Osteoblast (primary cell): ENCODE results near the gene TMEM145. TPM values are rescaled to one million over a fixed set of nuclear protein-coding genes. Genes with fewer than 3 reads are reported as not detected.

Experiments
- DNase-seq: peaks from one replicate; pipeline ENCODE4 v3.0.0; 2011; ENCODE audit warnings: low spot score, mixed read lengths; ENCODE audit not compliant: insufficient read length; ENCODE audit errors: missing footprints
- H2AFZ ChIP-seq: 2 replicates; pipeline ENCODE4 v1.6.0; 2011; ENCODE audit warnings: mild to moderate bottlenecking, low read length
- H3K27ac ChIP-seq: 2 replicates; pipeline ENCODE4 v1.5.1; 2011; ENCODE audit warnings: mild to moderate bottlenecking, low read depth, low read length, moderate library complexity
- H3K27me3 ChIP-seq: 2 replicates; pipeline ENCODE4 v1.6.0; 2012; ENCODE audit warnings: mild to moderate bottlenecking, control low read depth, inconsistent platforms, low read length, moderate library complexity; ENCODE audit not compliant: insufficient read depth
- H3K36me3 ChIP-seq: 2 replicates; pipeline ENCODE4 v1.5.1; 2011; ENCODE audit warnings: mild to moderate bottlenecking, low read length, control low read depth, moderate library complexity; ENCODE audit not compliant: insufficient read depth
- H3K4me1 ChIP-seq: 2 replicates; pipeline ENCODE4 v1.5.1; 2011; ENCODE audit warnings: mild to moderate bottlenecking, low read length, control low read depth, moderate library complexity; ENCODE audit not compliant: insufficient read depth
- H3K4me2 ChIP-seq: 2 replicates; pipeline ENCODE4 v1.6.0; 2011; ENCODE audit warnings: mild to moderate bottlenecking, low read length; ENCODE audit not compliant: insufficient read depth
- H3K4me3 ChIP-seq: fragments of 200-600 bp; sonication (generic); 3 replicates; pipeline ENCODE4 v1.5.1; 2012; ENCODE audit warnings: mild to moderate bottlenecking, low read length, inconsistent platforms; ENCODE audit not compliant: insufficient read depth
- H3K79me2 ChIP-seq: 2 replicates; pipeline ENCODE4 v1.6.0; 2012; ENCODE audit warnings: mild to moderate bottlenecking, low read length, control low read depth, inconsistent platforms; ENCODE audit not compliant: insufficient read depth
- H3K9me3 ChIP-seq: 2 replicates; pipeline ENCODE4 v1.5.1; 2011; ENCODE audit warnings: low read depth, low read length, control low read depth
- H4K20me1 ChIP-seq: 2 replicates; pipeline ENCODE4 v1.6.0; 2012; ENCODE audit warnings: mild to moderate bottlenecking, low read length, control low read depth; ENCODE audit not compliant: insufficient read depth
- total RNA-seq: library from RNA; depleted of rRNA; stranded (reverse); fragments of >200 nt; gene quantifications from 2 replicates; pipeline ENCODE4 v1.2.3, GENCODE V29; 2012
- TF ChIP-seq, protein P1 (sequence below): IDR thresholded peaks from 2 replicates; pipeline ENCODE4 v1.5.1; 2011; ENCODE audit warnings: mild to moderate bottlenecking, low read depth, low read length, moderate library complexity; ENCODE audit errors: extremely low read depth

TMEM145 gene
- total RNA-seq, 1 donor: not detected

GRCh38 chr19:42285988-42286348 is 27.1 kb upstream of the TMEM145 start:
- TF ChIP-seq, protein P1, sequence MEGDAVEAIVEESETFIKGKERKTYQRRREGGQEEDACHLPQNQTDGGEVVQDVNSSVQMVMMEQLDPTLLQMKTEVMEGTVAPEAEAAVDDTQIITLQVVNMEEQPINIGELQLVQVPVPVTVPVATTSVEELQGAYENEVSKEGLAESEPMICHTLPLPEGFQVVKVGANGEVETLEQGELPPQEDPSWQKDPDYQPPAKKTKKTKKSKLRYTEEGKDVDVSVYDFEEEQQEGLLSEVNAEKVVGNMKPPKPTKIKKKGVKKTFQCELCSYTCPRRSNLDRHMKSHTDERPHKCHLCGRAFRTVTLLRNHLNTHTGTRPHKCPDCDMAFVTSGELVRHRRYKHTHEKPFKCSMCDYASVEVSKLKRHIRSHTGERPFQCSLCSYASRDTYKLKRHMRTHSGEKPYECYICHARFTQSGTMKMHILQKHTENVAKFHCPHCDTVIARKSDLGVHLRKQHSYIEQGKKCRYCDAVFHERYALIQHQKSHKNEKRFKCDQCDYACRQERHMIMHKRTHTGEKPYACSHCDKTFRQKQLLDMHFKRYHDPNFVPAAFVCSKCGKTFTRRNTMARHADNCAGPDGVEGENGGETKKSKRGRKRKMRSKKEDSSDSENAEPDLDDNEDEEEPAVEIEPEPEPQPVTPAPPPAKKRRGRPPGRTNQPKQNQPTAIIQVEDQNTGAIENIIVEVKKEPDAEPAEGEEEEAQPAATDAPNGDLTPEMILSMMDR: no peak

DNA sequence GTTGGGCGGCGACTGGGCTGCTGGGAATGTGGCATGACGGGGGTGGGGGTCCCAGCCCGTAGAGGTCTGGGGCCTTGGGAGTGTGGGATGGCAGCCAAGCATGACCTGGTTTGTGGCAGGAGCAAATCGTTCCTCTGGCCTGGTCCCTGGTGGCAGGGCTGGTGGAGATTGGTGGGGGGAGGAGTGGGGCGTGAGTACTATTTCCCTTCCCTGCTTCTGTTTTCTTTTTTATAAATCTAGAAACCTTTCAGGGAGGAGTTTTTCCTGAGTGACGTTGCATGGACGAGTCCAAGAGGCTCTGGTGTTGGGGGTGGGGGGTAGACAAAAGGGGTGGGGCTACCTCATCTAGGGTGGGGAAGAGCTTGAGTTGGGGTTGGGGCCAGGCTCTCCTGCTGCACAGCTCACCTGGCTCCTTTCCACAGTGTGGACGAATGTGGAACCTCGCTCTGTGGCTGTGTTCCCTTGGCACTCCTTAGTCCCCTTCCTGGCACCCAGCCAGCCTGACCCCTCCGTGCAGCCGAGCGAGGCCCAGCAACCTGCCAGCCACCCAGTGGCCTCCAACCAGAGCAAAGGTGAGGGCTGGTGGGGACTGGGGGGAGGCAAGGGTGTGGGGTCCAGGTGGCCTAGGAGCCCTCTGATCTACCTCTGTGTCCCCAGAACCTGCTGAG is 26.6 kb upstream of the TMEM145 start:
- peaks cover 46% of the 10 kb centered on the region for H3K36me3 ChIP-seq
- TF ChIP-seq, protein P1: no peak
- H3K27ac ChIP-seq: peak overlapping the region; percentile 51
- H3K9me3 ChIP-seq: no peaks in the 10 kb centered on the region
- peak; percentile 98 for DNase-seq
- H2AFZ ChIP-seq: no peak overlapping the region
- H3K79me2 ChIP-seq: peaks cover 41% of the 10 kb centered on the region
- H3K4me3 ChIP-seq: no peak overlapping the region
- peak overlapping the region; percentile 86 for H3K4me2 ChIP-seq
- no peaks in the 10 kb centered on the region for H3K27me3 ChIP-seq
- peaks cover 37% of the 10 kb centered on the region for H3K4me1 ChIP-seq
- H4K20me1 ChIP-seq: peaks cover 55% of the 10 kb centered on the region

More at GRCh38 chr19:42285988-42286348, 27.1 kb upstream of the TMEM145 start:
- peak; percentile 71 for DNase-seq
- Histone ChIP-seq H3K4me1 (peaks cover 42% of the 10 kb centered on the region), H3K27me3 (no peaks in the 10 kb centered on the region), H2AFZ (no peak overlapping the region), H3K4me2 (peak overlapping the region; percentile 86), H4K20me1 (peaks cover 54% of the 10 kb centered on the region), H3K4me3 (no peak overlapping the region), H3K9me3 (no peaks in the 10 kb centered on the region), H3K36me3 (peaks cover 42% of the 10 kb centered on the region), H3K27ac (peak overlapping the region; percentile 51), H3K79me2 (peaks cover 45% of the 10 kb centered on the region)

GRCh38 chr19:42287017-42287826 is 25.9 kb upstream of the TMEM145 start:
- no peaks in the 10 kb centered on the region for H3K9me3 ChIP-seq
- DNase-seq: no peak
- peaks cover 38% of the 10 kb centered on the region for H3K79me2 ChIP-seq
- H3K27me3 ChIP-seq: no peaks in the 10 kb centered on the region
- peaks cover 51% of the 10 kb centered on the region for H3K36me3 ChIP-seq
- peaks cover 58% of the 10 kb centered on the region for H4K20me1 ChIP-seq
- H3K27ac ChIP-seq: no peak overlapping the region
- no peak overlapping the region for H3K4me3 ChIP-seq
- no peak overlapping the region for H2AFZ ChIP-seq
- no peak overlapping the region for H3K4me2 ChIP-seq
- peaks cover 30% of the 10 kb centered on the region for H3K4me1 ChIP-seq
- TF ChIP-seq, protein P1: no peak

GRCh38 chr19:42287827-42288107 is 25.3 kb upstream of the TMEM145 start:
- Histone ChIP-seq H3K4me2 (no peak overlapping the region), H3K4me1 (peaks cover 24% of the 10 kb centered on the region), H3K9me3 (no peaks in the 10 kb centered on the region), H3K27ac (no peak overlapping the region), H3K4me3 (no peak overlapping the region), H3K27me3 (no peaks in the 10 kb centered on the region), H2AFZ (no peak overlapping the region), H4K20me1 (peaks cover 58% of the 10 kb centered on the region), H3K36me3 (peaks cover 52% of the 10 kb centered on the region), H3K79me2 (peaks cover 38% of the 10 kb centered on the region)
- TF ChIP-seq, protein P1: no peak
- no peak for DNase-seq
